HG03378 (cell line): Measurements from ENCODE around the gene MRE11.

Source experiments
- ATAC-seq: cut with Tn5 transposase; IDR thresholded peaks from one replicate; pipeline ENCODE4 v1.9.1; 2021; ENCODE audit warnings: mild to moderate bottlenecking, moderate library complexity; ENCODE audit not compliant: unreplicated experiment

Gene MRE11

GRCh38 chr11:94493281-94494125, at the start of gene MRE11, which contains the start of gene ANKRD49:
Gene MRE11, minus strand, starts transcription at chr11:94493844. Its CDS starts 1,043 bp downstream, at chr11:94492801.
Gene ANKRD49, plus strand, starts transcription at chr11:94493984. Its CDS starts 2,710 bp downstream, at chr11:94496694.
- peak; percentile 99 for ATAC-seq

DNA sequence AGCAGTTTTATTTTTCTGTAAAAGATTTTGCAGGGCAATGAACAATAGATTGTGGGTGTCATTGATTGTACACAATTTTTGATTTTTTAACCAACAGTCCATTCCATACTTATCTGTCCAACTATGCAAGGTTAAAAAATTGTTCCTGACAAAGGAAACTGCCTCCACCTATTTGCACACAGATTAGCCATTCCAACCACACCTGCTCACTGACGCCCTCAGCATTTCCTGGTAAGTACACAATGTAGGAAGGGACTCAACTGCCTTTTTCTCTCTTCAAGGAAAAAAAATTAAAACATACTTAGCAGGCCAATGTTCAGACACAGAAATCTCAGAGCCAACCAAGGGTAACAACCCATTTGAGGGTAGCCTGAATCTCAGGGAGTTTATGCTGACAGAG, 45.8 kb upstream of the MRE11 start:
- ATAC-seq, result no peak

- no peak for ATAC-seq
Observed at GRCh38 chr11:94537031-94537600, 43.5 kb upstream of the MRE11 start.

DNA sequence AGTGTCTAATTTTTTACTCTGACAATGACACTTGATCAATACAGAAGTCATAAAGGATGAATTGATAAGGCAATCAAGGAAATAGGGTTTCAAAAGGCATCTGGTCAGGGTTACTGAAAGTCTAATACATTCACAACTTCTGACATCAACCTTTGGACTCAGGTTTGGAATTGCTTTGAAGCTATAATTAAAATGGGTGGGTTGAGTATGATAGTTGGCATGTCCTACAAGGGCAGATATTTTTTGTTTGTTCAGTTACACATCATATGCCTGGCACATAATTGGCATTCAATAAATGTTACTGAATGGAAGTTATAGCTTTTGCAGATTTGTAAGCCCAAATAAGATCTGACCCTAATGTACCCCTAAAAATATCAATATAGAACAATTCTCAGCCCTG, 42.7 kb upstream of the MRE11 start:
- no peak for ATAC-seq

GRCh38 chr11:94533696-94534630, 40.3 kb upstream of the MRE11 start:
- ATAC-seq, result no peak

DNA sequence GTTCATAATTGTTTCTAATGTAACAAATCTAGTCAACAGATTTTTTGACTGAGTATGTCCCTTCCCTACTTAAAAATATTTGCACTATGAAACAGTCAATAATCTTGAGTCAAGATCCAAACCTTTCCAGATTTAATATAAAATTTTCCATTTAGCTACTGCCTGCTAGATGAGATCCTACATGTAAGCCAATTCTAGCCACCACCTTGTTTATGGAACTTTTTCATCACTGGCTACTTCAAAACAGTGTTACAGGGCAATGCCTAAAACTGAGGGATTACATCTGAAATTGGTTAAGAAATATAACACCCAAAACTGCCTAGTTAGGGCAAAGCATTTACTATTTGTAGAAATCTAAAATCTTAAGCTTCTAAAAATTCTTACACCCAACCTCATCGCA, 39.6 kb upstream of the MRE11 start:
- ATAC-seq, result no peak

DNA sequence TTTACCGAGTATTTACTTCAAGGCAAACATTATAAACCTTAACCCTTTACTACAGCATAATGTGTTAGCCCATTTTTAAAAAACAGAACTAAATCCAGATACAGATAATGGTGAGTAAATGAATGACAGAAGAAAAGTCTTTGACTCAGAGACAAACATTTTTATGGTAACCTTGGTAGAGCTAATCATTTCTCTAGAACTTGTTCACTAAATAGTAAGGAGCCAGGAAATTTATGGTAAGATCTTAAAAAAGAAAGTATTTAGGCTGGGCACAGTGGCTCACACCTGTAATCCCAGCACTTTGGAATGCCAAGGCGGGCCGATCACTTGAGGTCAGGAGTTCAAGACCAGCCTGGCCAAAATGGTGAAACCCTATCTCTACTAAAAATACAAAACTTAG, 38.6 kb upstream of the MRE11 start:
- no peak for ATAC-seq

DNA sequence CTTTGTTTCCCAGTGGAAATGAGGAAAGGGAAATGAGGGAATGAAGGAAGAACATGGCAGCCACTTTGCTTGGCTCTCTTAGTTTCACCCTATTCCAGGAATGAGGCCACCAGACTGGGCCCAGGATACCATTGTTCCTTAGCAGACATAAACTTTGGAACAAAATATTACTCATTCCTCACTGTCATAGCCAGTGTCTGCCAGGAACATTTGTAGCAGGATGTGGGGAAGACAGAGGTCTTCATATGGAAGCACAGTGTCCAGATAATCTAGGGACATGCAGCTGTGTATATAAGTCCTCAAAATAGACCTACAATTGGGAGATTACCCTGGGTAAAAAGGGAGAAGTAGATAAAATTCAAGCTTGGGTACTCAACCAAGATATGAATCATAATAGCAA, 34.9 kb upstream of the MRE11 start:
- no peak for ATAC-seq

- no peak for ATAC-seq
Observed at GRCh38 chr11:94526645-94527438, 33.2 kb upstream of the MRE11 start.

DNA sequence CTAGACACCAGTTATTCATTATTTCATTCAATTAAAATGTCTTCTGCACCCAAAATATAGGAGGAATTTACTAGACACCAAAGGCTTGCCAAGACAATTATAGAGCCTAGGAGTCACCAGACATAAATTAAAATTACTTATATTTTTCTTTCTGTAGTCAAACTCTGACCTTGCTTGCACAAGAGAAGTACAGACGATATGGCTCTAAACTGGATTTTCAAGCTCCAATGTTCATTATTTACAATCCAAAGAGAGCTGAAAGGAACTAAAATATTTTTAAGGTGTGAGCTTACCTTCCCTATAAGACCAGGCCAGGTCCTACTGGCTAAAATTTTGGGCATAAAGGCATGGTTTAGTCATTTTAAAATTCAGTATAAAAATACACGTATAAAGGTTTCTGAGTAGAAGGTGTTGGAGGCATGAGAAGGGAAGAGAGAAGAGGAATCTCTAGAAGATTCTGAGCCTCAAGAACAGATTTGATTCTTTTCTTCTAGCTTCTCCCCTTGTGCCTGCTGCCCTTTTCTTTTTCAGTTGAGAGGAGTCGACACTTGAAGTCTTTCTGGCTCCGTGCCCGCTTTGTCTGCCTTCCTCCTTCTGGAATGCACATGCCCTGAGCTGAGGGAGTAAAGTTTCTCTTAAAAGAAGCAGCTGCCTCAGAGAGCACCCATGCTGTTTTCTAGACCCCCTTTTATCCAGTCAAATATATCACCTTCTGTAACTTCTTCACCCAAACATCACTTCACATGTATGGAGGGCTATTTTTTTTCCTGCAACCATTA, 32.1 kb upstream of the MRE11 start:
- no peak for ATAC-seq

- no peak for ATAC-seq
Observed at GRCh38 chr11:94524341-94524740, 30.7 kb upstream of the MRE11 start.

DNA sequence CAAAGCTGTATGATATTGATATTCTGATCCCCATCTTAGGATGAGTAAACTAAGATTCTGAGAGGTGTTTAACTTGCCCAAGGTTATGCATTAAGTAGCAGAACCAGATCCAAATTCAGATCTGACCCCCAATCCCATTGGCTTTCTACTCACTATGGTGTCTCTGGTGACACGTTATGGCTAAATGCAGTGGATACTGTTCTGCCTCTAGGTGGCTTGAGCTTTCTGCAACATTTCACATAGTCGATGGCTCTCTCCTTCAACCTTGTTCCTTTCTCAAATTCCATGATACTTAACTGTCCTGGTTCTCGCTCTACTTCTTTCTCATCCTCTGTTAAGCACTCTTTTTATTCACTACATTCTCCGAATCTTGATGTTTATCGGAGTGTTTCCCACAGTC, 28.0 kb upstream of the MRE11 start:
- peak; percentile 63 for ATAC-seq

DNA sequence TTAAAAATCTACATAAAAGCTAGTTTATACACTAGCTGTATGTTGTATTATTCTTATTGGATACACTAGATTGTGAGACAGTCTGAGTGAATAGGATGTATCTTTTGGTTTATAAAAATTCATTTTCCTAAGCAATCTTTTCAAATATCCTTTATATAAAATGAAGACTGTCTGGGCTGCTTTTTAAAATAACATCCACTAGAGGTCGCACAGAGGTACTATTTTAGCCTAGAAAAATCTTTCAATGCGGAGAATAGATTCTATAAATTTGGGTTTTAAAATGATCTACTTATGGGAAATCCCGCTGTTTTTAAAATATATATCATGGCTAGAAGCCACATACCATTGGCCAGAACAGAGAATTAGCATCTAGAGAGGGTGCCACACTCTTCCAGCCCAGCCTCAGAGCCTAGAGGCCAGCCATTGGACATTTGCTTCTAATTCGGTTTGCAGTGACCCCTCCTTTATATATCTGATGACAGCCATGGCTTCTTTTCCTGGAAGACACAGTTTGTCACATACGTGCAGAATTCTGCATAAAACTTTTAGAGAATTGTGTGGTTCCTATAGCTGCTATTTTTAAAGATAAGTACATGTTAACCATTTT, 25.9 kb upstream of the MRE11 start:
- ATAC-seq, result peak; percentile 52

- no peak for ATAC-seq
Observed at GRCh38 chr11:94518300-94518699, 24.7 kb upstream of the MRE11 start.

DNA sequence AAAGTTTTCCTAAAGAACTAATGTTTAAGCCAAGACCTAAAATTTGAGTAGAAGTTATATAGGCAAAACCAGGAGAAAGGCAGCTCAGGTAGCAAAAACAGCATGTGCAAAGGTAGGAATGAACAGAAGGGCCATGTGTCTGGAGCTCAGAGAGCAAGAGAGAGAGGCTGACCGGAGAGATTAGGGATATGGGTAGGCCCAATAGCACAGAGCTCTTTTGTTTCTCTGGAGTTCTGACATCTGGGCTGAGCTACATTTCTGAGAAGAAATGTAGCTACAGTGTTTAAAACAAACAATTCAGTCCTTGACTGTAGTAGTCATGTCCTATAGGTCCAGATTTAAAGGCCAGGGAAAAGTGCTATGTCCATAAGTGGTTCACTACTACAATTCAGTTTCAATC, 23.1 kb upstream of the MRE11 start:
- no peak for ATAC-seq

DNA sequence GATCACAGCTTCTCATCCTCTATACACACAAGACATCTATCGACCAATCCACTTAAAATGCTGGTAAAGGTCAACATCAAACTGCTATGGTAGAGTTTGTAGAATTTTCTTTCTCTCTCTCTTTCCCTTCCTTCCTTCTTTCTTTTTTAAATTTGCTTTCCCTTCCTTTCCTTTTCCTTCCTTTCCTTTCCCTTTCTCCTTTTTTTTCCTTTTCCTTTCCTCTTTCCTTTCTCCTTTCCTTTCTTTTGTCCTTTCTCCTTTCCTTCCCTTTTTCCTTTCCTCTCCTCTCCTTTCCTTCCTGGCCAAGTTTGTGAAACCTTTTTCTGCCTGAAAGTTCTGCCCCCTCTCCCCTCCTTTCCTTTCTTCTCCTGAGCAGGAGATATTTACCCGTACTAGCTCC, 21.8 kb upstream of the MRE11 start:
- ATAC-seq, result no peak

DNA sequence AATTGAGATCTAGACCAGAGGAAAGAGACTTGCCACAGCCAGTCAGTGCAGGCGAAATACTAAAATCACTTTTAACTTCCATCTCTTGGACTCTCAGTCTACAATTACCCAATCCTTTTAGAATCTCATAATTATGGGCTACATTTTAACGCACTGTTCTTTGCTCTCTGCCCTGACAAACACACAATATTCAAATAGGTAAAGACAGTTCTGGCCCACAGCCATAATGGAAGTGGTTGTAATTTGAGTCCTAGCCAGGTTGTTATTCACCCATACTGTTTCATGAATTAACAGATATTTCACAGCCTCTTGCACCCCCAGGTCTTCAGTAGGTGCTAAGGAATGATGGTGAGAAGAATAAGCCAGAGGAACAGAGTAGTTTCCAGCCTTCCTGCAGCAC, 19.4 kb upstream of the MRE11 start:
- no peak for ATAC-seq

- peak; percentile 62 for ATAC-seq
Observed at GRCh38 chr11:94511932-94512781, 18.5 kb upstream of the MRE11 start, which contains the start of gene C11orf97. Gene C11orf97, plus strand, starts transcription at chr11:94512461. Its CDS starts 68 bp downstream, at chr11:94512529.
